GM12873 (cell line): Measurements from ENCODE around the gene P3H2.

Source experiments
- TF ChIP-seq, protein P1 (sequence below): IDR thresholded peaks from 2 replicates; pipeline ENCODE4 v1.5.1; 2012; ENCODE audit warnings: low read depth, mild to moderate bottlenecking, moderate library complexity, low read length, control low read depth; ENCODE audit not compliant: insufficient read depth; ENCODE audit errors: missing control alignments

Gene P3H2

DNA sequence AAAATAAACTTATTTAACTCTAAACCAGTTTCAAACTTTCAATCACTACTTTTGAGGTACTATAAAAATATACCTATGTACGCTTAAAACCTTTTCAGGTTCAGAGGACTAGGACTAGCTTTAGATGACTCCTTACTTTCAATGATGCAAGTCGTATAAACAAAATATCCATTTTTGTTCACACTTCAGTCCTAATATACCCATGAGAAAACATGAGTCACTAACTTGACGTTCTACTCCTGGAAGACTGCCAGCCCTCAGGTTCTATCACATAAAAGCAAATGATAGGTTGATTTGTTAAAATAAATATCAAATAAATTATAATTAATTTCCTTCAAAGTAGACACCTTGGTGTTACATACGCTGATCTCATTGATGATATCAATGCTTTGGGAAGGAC is 10.6 kb upstream of the P3H2 start:
- TF ChIP-seq, protein P1, sequence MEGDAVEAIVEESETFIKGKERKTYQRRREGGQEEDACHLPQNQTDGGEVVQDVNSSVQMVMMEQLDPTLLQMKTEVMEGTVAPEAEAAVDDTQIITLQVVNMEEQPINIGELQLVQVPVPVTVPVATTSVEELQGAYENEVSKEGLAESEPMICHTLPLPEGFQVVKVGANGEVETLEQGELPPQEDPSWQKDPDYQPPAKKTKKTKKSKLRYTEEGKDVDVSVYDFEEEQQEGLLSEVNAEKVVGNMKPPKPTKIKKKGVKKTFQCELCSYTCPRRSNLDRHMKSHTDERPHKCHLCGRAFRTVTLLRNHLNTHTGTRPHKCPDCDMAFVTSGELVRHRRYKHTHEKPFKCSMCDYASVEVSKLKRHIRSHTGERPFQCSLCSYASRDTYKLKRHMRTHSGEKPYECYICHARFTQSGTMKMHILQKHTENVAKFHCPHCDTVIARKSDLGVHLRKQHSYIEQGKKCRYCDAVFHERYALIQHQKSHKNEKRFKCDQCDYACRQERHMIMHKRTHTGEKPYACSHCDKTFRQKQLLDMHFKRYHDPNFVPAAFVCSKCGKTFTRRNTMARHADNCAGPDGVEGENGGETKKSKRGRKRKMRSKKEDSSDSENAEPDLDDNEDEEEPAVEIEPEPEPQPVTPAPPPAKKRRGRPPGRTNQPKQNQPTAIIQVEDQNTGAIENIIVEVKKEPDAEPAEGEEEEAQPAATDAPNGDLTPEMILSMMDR, result no peak

- TF ChIP-seq, protein P1, result no peak
These were observed 10.0 kb upstream of the P3H2 start for GRCh38 chr3:190130696-190131095.

GRCh38 chr3:190130037-190130436 is 9.3 kb upstream of the P3H2 start:
- TF ChIP-seq, protein P1, result no peak

GRCh38 chr3:190127797-190128196 is 7.1 kb upstream of the P3H2 start:
- TF ChIP-seq, protein P1, result no peak

DNA sequence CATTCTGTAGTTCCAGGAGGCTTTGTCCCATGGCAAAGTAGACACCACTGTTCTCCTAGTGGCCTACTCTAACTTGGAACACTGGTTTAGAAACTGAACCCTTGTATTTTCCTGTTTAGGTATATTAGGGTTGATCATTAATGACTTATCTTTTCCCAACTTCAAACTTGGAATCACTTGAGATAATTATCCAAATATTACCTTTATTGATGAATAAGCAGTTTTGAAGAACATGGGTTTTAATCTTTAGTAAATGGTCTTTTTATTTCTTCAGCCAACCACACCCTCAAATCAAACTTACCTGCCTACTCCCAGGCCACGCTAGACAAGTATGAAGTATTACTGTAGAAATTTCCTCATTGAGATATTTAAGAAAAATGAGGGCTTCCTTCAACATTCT is 6.5 kb upstream of the P3H2 start:
- TF ChIP-seq, protein P1, result no peak

- TF ChIP-seq, protein P1, result no peak
These were observed 4.9 kb upstream of the P3H2 start for GRCh38 chr3:190125436-190126068.

DNA sequence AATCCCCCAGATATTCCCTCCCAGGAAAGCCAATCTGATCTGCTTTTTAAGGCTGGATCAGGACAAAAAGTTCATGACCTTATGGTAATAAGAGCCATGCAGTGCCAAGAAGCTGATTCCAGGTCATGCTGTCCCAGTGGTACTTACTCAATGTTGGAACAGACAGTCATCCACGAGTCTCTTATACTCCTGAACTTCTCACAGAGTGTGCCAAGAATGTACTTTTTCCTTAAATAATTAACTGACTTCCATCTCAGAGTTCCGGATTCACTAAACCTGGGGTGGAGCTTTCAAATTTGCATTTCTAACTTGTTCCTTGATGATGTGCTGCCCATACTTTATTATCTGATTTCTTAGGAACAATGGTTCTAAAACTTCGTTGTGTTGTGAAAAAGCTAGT is 3.4 kb upstream of the P3H2 start:
- TF ChIP-seq, protein P1, result no peak
